HG02938 (cell line): ENCODE results near the gene CASR.
A peak's percentile ranks its signal among the peaks of the same experiment; 100 is the strongest.

Experiments used
- ATAC-seq: cut with Tn5 transposase; IDR thresholded peaks from one replicate; pipeline ENCODE4 v1.9.1; 2021; ENCODE audit warnings: mild to moderate bottlenecking, moderate library complexity; ENCODE audit not compliant: unreplicated experiment

The CASR gene

GRCh38 chr3:122213650-122214049 lies 30.2 kb downstream of the CASR start:
- no peak for ATAC-seq

GRCh38 chr3:122214711-122215110 lies 31.2 kb downstream of the CASR start:
- ATAC-seq: no peak

GRCh38 chr3:122215592-122216298 lies 32.3 kb downstream of the CASR start:
- no peak for ATAC-seq

- no peak for ATAC-seq
Measured at GRCh38 chr3:122217901-122218300, 34.4 kb downstream of the CASR start.

GRCh38 chr3:122219242-122219872 lies 35.9 kb downstream of the CASR start:
- no peak for ATAC-seq

- no peak for ATAC-seq
Measured at GRCh38 chr3:122227036-122227781, 43.7 kb downstream of the CASR start.

- no peak for ATAC-seq
Measured at GRCh38 chr3:122230174-122230573, 46.7 kb downstream of the CASR start.

GRCh38 chr3:122231465-122232157 lies 48.1 kb downstream of the CASR start:
- ATAC-seq: no peak

GRCh38 chr3:122232485-122232884 lies 49.0 kb downstream of the CASR start:
- no peak for ATAC-seq

GRCh38 chr3:122233101-122233952 lies 49.9 kb downstream of the CASR start:
- ATAC-seq: peak; percentile 77

- ATAC-seq: no peak
Measured at GRCh38 chr3:122234117-122234516, 50.6 kb downstream of the CASR start.

- ATAC-seq: no peak
Measured at GRCh38 chr3:122235147-122235546, 51.7 kb downstream of the CASR start.

- no peak for ATAC-seq
Measured at GRCh38 chr3:122239112-122239511, 55.6 kb downstream of the CASR start.

- no peak for ATAC-seq
Measured at GRCh38 chr3:122245513-122246174, 62.2 kb downstream of the CASR start.

- ATAC-seq: no peak
Measured at GRCh38 chr3:122246199-122246598, 62.7 kb downstream of the CASR start.

GRCh38 chr3:122247087-122247824 lies 63.8 kb downstream of the CASR start:
- ATAC-seq: no peak

GRCh38 chr3:122247825-122248185 lies 64.3 kb downstream of the CASR start:
- ATAC-seq: no peak

- ATAC-seq: no peak
Measured at GRCh38 chr3:122251428-122251827, 68.0 kb downstream of the CASR start.

- ATAC-seq: no peak
Measured at GRCh38 chr3:122253581-122253980, 70.1 kb downstream of the CASR start.
